Measurements from ENCODE around the gene YIPF3. TPM values are rescaled to one million over a fixed set of nuclear protein-coding genes. Genes with fewer than 3 reads are reported as not detected.

YIPF3 gene
- total and polyA plus RNA-seq, 4 donors, result 33.4 to 103 (median 71.5) TPM

GRCh38 chr6:43506667-43507471 lies 9.9 kb downstream of the YIPF3 start:
- peak; percentile 74 to 90 for DNase-seq
- peak; percentile 76 for ATAC-seq (ENCODE audit: low FRiP score)
- 26 to 27% methylated on average over 14 of the region's 14 CpGs for whole genome bisulfite sequencing, 2 donors
- peaks cover 0 to 14% of the 10 kb centered on the region in 2 donors for H3K36me3 ChIP-seq (ENCODE audit: control insufficient read depth in 1 of 2, insufficient read depth in 2 of 2, low read length in 1 of 2)
- no peaks in the 10 kb centered on the region for H3K4me1 ChIP-seq (ENCODE audit: control insufficient read depth in 1 of 2, insufficient read depth in 2 of 2, low read length in 2 of 2)
- H3K27ac ChIP-seq (ENCODE audit: low read depth in 1 of 2, low read length in 2 of 2), result no peak overlapping the region
- H3K9me3 ChIP-seq (ENCODE audit: control insufficient read depth, low read length), result no peaks in the 10 kb centered on the region
- H3K27me3 ChIP-seq (ENCODE audit: control insufficient read depth in 1 of 2, insufficient read depth in 2 of 2, low read length in 1 of 2), result no peaks in the 10 kb centered on the region
- intact Hi-C loops (cut with DNase I), result loop anchor here (1.0 to 10.0 kb wide), 7 partner anchors 52 to 272 kb away; partner anchors contain the start of genes DLK2 (in 1 of the 2) and ZNF318 (in 1 of the 2)
- no peak overlapping the region for H3K4me3 ChIP-seq (ENCODE audit: low read length in 2 of 2)

DNA sequence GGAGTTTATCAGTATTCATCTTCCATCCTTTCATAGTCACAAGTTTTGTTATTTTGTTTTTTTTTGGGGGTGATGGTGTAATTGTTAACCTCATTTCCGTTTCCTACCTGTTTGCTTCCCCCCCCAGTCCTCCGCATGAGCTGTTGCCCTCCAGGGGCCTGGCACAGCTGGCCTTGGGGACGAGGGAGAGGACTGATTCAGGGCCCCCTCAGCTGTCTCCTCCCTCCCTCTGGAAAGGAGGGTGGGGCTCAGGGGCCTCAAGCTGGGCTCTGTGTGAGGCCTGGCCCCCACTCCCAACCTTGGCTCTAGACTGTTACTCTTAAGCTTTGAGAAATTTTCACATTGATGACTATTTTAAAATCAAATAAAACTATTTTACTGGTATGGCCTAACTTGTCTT lies 10.6 kb downstream of the YIPF3 start:
- ATAC-seq (ENCODE audit: low FRiP score) (no peak), DNase-seq (no peak)
- Histone ChIP-seq H3K4me3 (ENCODE audit: low read length in 2 of 2) (no peak overlapping the region), H3K27ac (ENCODE audit: low read depth in 1 of 2, low read length in 2 of 2) (no peak overlapping the region), H3K4me1 (ENCODE audit: control insufficient read depth in 1 of 2, insufficient read depth in 2 of 2, low read length in 2 of 2) (no peaks in the 10 kb centered on the region), H3K36me3 (ENCODE audit: control insufficient read depth in 1 of 2, insufficient read depth in 2 of 2, low read length in 1 of 2) (peaks cover 0 to 14% of the 10 kb centered on the region in 2 donors), H3K9me3 (ENCODE audit: control insufficient read depth, low read length) (no peaks in the 10 kb centered on the region), H3K27me3 (ENCODE audit: control insufficient read depth in 1 of 2, insufficient read depth in 2 of 2, low read length in 1 of 2) (no peaks in the 10 kb centered on the region)
- intact Hi-C loops (cut with DNase I), result loop anchor here (1.0 to 10.0 kb wide), 7 partner anchors 51 to 271 kb away; partner anchors contain the start of genes DLK2 (in 1 of the 2) and ZNF318 (in 1 of the 2)
- WGBS, 2 donors, result 70 to 79% methylated on average over 3 of the region's 3 CpGs

GRCh38 chr6:43505718-43506117 lies 11.0 kb downstream of the YIPF3 start:
- Histone ChIP-seq H3K4me3 (ENCODE audit: low read length in 2 of 2) (no peak overlapping the region), H3K27ac (ENCODE audit: low read depth in 1 of 2, low read length in 2 of 2) (no peak overlapping the region), H3K36me3 (ENCODE audit: control insufficient read depth in 1 of 2, insufficient read depth in 2 of 2, low read length in 1 of 2) (peaks cover 0 to 14% of the 10 kb centered on the region in 2 donors), H3K9me3 (ENCODE audit: control insufficient read depth, low read length) (no peaks in the 10 kb centered on the region), H3K4me1 (ENCODE audit: control insufficient read depth in 1 of 2, insufficient read depth in 2 of 2, low read length in 2 of 2) (no peaks in the 10 kb centered on the region), H3K27me3 (ENCODE audit: control insufficient read depth in 1 of 2, insufficient read depth in 2 of 2, low read length in 1 of 2) (no peaks in the 10 kb centered on the region)
- WGBS, 2 donors, result 75 to 79% methylated on average over 6 of the region's 6 CpGs
- DNase-seq (no peak), ATAC-seq (ENCODE audit: low FRiP score) (no peak)
- intact Hi-C loops (cut with DNase I), result loop anchor here (1.0 to 10.0 kb wide), 7 partner anchors 51 to 271 kb away; partner anchors contain the start of genes DLK2 (in 1 of the 2) and ZNF318 (in 1 of the 2)

GRCh38 chr6:43504756-43505593 lies 11.8 kb downstream of the YIPF3 start:
- no peak for DNase-seq
- intact Hi-C loops (cut with DNase I), result loop anchor here (5.0 to 10.0 kb wide), 4 partner anchors 110 to 270 kb away; partner anchors contain the start of gene ZNF318 (in 1 of the 2)
- Histone ChIP-seq H3K4me3 (ENCODE audit: low read length in 2 of 2) (no peak overlapping the region), H3K9me3 (ENCODE audit: control insufficient read depth, low read length) (no peaks in the 10 kb centered on the region), H3K27ac (ENCODE audit: low read depth in 1 of 2, low read length in 2 of 2) (no peak overlapping the region), H3K27me3 (ENCODE audit: control insufficient read depth in 1 of 2, insufficient read depth in 2 of 2, low read length in 1 of 2) (no peaks in the 10 kb centered on the region), H3K36me3 (ENCODE audit: control insufficient read depth in 1 of 2, insufficient read depth in 2 of 2, low read length in 1 of 2) (peaks cover 0 to 14% of the 10 kb centered on the region in 2 donors), H3K4me1 (ENCODE audit: control insufficient read depth in 1 of 2, insufficient read depth in 2 of 2, low read length in 2 of 2) (no peaks in the 10 kb centered on the region)
- WGBS, 2 donors, result 92% methylated on average over 24 to 26 of the region's 26 CpGs
- ATAC-seq (ENCODE audit: low FRiP score), result no peak

DNA sequence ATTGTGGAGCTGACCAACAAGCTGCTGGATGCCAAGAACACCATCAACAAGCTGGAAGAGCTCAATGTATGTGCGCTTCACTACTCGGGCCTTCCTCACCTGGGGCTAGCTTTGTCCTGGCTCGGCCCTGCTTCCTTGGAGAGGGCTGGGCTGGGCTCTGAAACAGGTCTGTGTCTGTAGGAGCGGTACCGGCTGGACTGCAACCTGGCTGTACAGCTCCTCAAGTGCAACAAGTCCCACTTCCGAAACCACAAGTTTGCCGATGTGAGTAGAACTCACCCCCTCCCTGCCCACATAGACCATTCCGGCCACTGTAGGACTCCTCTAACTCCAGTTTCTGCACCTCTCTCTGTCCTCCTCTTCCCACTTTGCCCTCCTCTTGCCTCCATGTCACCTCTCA lies 13.3 kb downstream of the YIPF3 start:
- H3K9me3 ChIP-seq (ENCODE audit: control insufficient read depth, low read length), result no peaks in the 10 kb centered on the region
- peaks cover 0 to 14% of the 10 kb centered on the region in 2 donors for H3K36me3 ChIP-seq (ENCODE audit: control insufficient read depth in 1 of 2, insufficient read depth in 2 of 2, low read length in 1 of 2)
- WGBS, 2 donors, result 91 to 95% methylated on average over 8 of the region's 8 CpGs
- no peak overlapping the region for H3K4me3 ChIP-seq (ENCODE audit: low read length in 2 of 2)
- no peaks in the 10 kb centered on the region for H3K27me3 ChIP-seq (ENCODE audit: control insufficient read depth in 1 of 2, insufficient read depth in 2 of 2, low read length in 1 of 2)
- ATAC-seq (ENCODE audit: low FRiP score) (no peak), DNase-seq (no peak)
- no peak overlapping the region for H3K27ac ChIP-seq (ENCODE audit: low read depth in 1 of 2, low read length in 2 of 2)
- intact Hi-C loops (cut with DNase I), result loop anchor here in 1 of 2 donors (10.0 kb wide), 2 partner anchors 109 to 269 kb away; no protein-coding TSS in a partner anchor
- no peaks in the 10 kb centered on the region for H3K4me1 ChIP-seq (ENCODE audit: control insufficient read depth in 1 of 2, insufficient read depth in 2 of 2, low read length in 2 of 2)

DNA sequence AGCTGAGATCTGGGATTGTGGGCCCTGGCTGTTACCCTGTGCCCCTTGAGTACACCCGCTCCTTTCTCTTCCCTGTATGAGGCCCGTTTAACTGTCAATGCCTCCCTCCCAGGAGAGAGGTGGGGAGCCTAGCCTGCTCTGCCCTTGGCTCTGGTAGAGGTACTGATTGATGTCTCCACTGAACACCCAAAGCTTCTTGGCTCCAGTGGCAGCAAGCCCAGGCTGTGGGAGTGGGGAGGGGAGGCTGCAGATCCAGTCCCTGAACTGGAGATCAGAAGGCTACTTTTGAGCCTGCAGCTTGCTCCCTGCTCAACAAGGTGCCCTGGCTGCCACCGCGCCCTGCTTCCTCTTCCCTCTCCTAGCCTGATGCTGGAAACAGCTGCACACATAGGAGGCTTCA lies 14.1 kb downstream of the YIPF3 start:
- 75 to 86% methylated on average over 4 of the region's 4 CpGs for WGBS, 2 donors
- intact Hi-C loops (cut with DNase I), result loop anchor here in 1 of 2 donors (10.0 kb wide), 2 partner anchors 108 to 268 kb away; no protein-coding TSS in a partner anchor
- no peaks in the 10 kb centered on the region for H3K27me3 ChIP-seq (ENCODE audit: control insufficient read depth in 1 of 2, insufficient read depth in 2 of 2, low read length in 1 of 2)
- no peaks in the 10 kb centered on the region for H3K4me1 ChIP-seq (ENCODE audit: control insufficient read depth in 1 of 2, insufficient read depth in 2 of 2, low read length in 2 of 2)
- H3K27ac ChIP-seq (ENCODE audit: low read depth in 1 of 2, low read length in 2 of 2), result no peak overlapping the region
- H3K36me3 ChIP-seq (ENCODE audit: control insufficient read depth in 1 of 2, insufficient read depth in 2 of 2, low read length in 1 of 2), result peaks cover 0 to 14% of the 10 kb centered on the region in 2 donors
- DNase-seq, result no peak
- ATAC-seq (ENCODE audit: low FRiP score), result no peak
- H3K9me3 ChIP-seq (ENCODE audit: control insufficient read depth, low read length), result no peaks in the 10 kb centered on the region
- no peak overlapping the region for H3K4me3 ChIP-seq (ENCODE audit: low read length in 2 of 2)

GRCh38 chr6:43500921-43501320 lies 15.8 kb downstream of the YIPF3 start:
- ATAC-seq (ENCODE audit: low FRiP score), result no peak
- 97 to 98% methylated on average over 3 of the region's 3 CpGs for WGBS, 2 donors
- Histone ChIP-seq H3K4me3 (ENCODE audit: low read length in 2 of 2) (no peak overlapping the region), H3K4me1 (ENCODE audit: control insufficient read depth in 1 of 2, insufficient read depth in 2 of 2, low read length in 2 of 2) (no peaks in the 10 kb centered on the region), H3K27me3 (ENCODE audit: control insufficient read depth in 1 of 2, insufficient read depth in 2 of 2, low read length in 1 of 2) (no peaks in the 10 kb centered on the region), H3K9me3 (ENCODE audit: control insufficient read depth, low read length) (no peaks in the 10 kb centered on the region), H3K27ac (ENCODE audit: low read depth in 1 of 2, low read length in 2 of 2) (no peak overlapping the region), H3K36me3 (ENCODE audit: control insufficient read depth in 1 of 2, insufficient read depth in 2 of 2, low read length in 1 of 2) (peaks cover 0 to 14% of the 10 kb centered on the region in 2 donors)
- DNase-seq, result no peak
- intact Hi-C loops (cut with DNase I), result loop anchor here in 1 of 2 donors (10.0 kb wide), 2 partner anchors 106 to 266 kb away; no protein-coding TSS in a partner anchor

DNA sequence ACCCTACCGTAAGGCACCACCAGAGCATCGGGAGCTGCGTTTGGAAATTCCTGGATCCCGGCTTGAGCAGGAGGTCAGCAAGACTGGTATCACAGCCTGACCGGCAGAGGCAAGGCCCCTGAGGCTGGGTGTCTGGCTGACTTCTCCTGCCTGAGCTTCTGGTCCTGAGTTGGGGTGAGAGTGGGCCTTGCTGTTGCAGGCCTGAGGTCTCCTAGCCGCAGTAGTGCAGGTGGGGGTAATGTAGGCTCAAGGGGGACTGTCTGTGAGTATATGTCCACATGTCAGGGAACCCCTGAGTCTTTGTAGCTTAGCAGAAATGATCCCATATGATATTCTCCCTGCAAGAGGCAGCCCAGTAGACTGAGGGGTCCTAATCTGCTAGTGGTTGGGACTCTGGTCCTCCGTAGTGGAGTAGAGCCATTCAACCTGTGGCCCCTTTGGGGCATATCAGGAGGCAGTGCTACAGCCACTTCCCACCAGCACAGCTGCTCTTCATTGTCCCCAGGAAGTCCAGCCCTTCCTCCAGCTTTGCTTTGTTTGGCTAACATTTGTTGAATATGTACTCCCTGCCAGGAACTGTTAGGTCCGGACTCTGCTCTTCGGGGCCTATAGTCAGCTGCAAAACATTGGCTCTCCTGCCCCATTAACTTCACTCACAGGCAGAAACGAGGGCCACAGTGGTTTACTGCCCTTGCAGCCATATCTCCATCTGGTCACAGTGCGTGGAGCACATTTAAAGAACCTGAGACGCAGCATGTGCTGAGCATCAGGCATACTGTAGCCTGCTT lies 17.5 kb downstream of the YIPF3 start:
- H3K27me3 ChIP-seq (ENCODE audit: control insufficient read depth in 1 of 2, insufficient read depth in 2 of 2, low read length in 1 of 2), result no peaks in the 10 kb centered on the region
- no peaks in the 10 kb centered on the region for H3K4me1 ChIP-seq (ENCODE audit: control insufficient read depth in 1 of 2, insufficient read depth in 2 of 2, low read length in 2 of 2)
- H3K9me3 ChIP-seq (ENCODE audit: control insufficient read depth, low read length), result no peaks in the 10 kb centered on the region
- DNase-seq (no peak), ATAC-seq (ENCODE audit: low FRiP score) (no peak)
- intact Hi-C loops (cut with DNase I), result no loop called here
- H3K4me3 ChIP-seq (ENCODE audit: low read length in 2 of 2), result no peak overlapping the region
- peak overlapping the region in 1 of 2 donors; percentile 14 for H3K27ac ChIP-seq (ENCODE audit: low read depth in 1 of 2, low read length in 2 of 2)
- WGBS, 2 donors, result 44 to 48% methylated on average over 12 of the region's 12 CpGs
- peaks cover 0 to 12% of the 10 kb centered on the region in 2 donors for H3K36me3 ChIP-seq (ENCODE audit: control insufficient read depth in 1 of 2, insufficient read depth in 2 of 2, low read length in 1 of 2)

All from aorta (tissue), 5 donors.